Activated naive CD4-positive, alpha-beta T cell treated with anti-CD3 and anti-CD28 coated beads for 36 hours (primary cell): Measurements from ENCODE around the gene XRCC4. TPM values are rescaled to one million over a fixed set of nuclear protein-coding genes. Genes with fewer than 3 reads are reported as not detected.

Experiments
- CTCF ChIA-PET: fragments of 350-600 bp; sonication (Branson Sonifier 250); formaldehyde crosslinking; loops from one replicate; lab custom pipeline; 2021; ENCODE audit warnings: antibody characterized with exemption; lab: Charles Lee
- DNase-seq: peaks from one replicate; pipeline ENCODE4 v3.0.0-alpha.2; 2020
- H3K27ac Mint-ChIP-seq: one replicate; pipeline ENCODE4 v1.8.0; 2021; ENCODE audit warnings: mild to moderate bottlenecking, mixed read lengths
- H3K27me3 Mint-ChIP-seq: one replicate; pipeline ENCODE4 v1.8.0; 2021; ENCODE audit warnings: low read depth, mixed read lengths
- H3K36me3 Mint-ChIP-seq: one replicate; pipeline ENCODE4 v1.8.0; 2021; ENCODE audit warnings: low read depth, mixed read lengths
- H3K4me1 Mint-ChIP-seq: one replicate; pipeline ENCODE4 v1.8.0; 2021; ENCODE audit warnings: low read depth, mixed read lengths
- H3K4me3 Mint-ChIP-seq: one replicate; pipeline ENCODE4 v1.8.0; 2021; ENCODE audit warnings: mild to moderate bottlenecking, moderate library complexity, mixed read lengths
- H3K9me3 Mint-ChIP-seq: one replicate; pipeline ENCODE4 v1.8.0; 2021; ENCODE audit warnings: mixed read lengths
- intact Hi-C: fragments of 100-400 bp; cut with micrococcal nuclease; formaldehyde crosslinking; loops from one replicate; pipeline ENCODE4 v1.15.1; 2023
- total RNA-seq, 2 experiments: library from RNA; stranded (reverse); gene quantifications; one replicate each; pipeline ENCODE4 v1.2.3, GENCODE V29; 2021

The XRCC4 gene
- total RNA-seq, 2 experiments from 2014 or later: 12.1 to 12.8 TPM

DNA sequence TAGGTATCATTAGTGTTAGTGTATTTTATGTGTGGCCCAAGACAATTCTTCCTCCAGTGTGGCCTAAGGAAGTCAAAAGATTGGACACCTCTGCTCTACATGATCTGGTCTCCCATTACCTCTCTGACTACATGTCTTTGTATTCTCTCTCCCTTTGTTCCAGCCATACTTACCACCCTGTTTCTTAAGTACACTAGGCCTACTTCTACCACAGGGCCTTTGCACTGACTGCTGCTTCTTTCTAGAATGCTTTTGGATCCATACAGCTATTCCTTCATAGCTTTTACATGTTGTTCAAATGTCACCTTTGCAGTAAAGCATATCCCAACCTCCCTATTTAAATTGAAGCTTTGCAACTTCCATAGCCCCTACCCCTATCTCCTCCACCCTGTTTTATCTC lies 5.4 kb downstream of the XRCC4 start:
- no peak overlapping the region for H3K27ac Mint-ChIP-seq
- H3K9me3 Mint-ChIP-seq: no peaks in the 10 kb centered on the region
- H3K4me3 Mint-ChIP-seq: no peak overlapping the region
- intact Hi-C loops: no loop called here
- no peaks in the 10 kb centered on the region for H3K27me3 Mint-ChIP-seq
- no peak for DNase-seq
- CTCF ChIA-PET: no interaction called here
- H3K36me3 Mint-ChIP-seq: peaks cover 2% of the 10 kb centered on the region
- peaks cover 8% of the 10 kb centered on the region for H3K4me1 Mint-ChIP-seq

DNA sequence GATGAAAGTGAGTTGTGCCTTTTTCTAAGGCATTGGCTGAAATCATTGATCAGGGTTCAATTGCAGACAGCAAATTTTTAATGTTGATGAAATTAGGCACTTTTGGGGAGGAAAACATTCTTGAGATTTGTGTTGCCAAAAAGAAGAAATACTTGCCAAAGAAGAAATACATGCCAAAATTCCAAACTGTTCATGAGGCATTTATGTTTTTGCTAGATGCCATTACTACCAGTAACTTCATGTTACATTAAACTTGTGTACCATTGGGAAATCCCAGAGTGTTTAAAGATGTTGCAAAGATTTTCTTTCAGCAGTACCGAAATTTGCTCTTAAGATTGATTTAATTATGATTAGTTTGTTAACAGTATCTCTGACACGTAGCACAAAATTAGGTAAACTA lies 7.0 kb downstream of the XRCC4 start:
- CTCF ChIA-PET: no interaction called here
- H3K9me3 Mint-ChIP-seq: no peaks in the 10 kb centered on the region

DNA sequence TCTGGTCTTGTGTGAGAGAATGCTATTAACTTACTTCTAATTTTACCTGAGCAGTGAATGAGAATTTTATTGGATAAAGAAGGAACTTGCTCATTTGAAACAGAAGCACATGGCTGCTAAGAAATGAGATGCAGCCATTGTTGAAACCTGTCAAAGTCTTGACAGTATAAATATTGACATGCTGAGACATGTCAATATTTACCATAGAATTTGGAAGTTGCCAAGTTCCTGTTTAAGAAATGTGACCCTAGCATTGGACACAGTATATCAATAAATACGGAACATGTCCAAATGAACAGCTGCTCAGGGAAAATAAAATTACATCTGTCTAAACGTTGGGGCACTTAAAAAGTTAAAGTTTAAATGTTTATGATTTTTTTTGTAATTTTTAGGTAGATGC lies 7.8 kb downstream of the XRCC4 start:
- intact Hi-C loops: no loop called here
- CTCF ChIA-PET: no interaction called here
- H3K36me3 Mint-ChIP-seq: peaks cover 2% of the 10 kb centered on the region

More for the DNA sequence above, 7.0 kb downstream of the XRCC4 start:
- H3K4me1 Mint-ChIP-seq: no peaks in the 10 kb centered on the region
- intact Hi-C loops: no loop called here
- no peak overlapping the region for H3K27ac Mint-ChIP-seq
- H3K27me3 Mint-ChIP-seq: no peaks in the 10 kb centered on the region
- peaks cover 2% of the 10 kb centered on the region for H3K36me3 Mint-ChIP-seq
- H3K4me3 Mint-ChIP-seq: no peak overlapping the region
- no peak for DNase-seq

DNA sequence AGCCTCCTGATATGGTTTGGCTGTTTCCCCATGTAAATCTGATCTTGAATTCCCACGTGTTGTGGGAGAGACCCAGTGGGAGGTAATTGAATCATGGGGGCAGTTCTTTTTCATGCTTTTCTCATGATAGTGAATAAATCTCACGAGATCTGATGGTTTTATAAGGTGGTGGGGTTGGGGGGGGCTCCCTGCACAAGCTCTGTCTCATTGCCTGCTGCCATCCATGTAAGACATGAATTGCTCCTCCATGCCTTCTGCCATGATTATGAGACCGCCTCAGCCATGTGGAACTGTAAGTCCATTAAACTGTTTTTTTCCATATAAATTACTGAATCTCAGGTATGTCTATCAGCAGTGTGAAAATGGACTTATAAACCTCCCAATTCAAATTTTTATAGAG lies 12.8 kb downstream of the XRCC4 start:
- peaks cover 18% of the 10 kb centered on the region for H3K9me3 Mint-ChIP-seq
- peaks cover 9% of the 10 kb centered on the region for H3K36me3 Mint-ChIP-seq
- CTCF ChIA-PET: interaction anchor here (0.6 kb wide), 2 partner anchors 136 to 299 kb away, joined by 3 read pairs; no protein-coding TSS in a partner anchor
- no peak for DNase-seq
- no peaks in the 10 kb centered on the region for H3K27me3 Mint-ChIP-seq
- H3K4me3 Mint-ChIP-seq: no peak overlapping the region
- intact Hi-C loops: no loop called here
- H3K27ac Mint-ChIP-seq: no peak overlapping the region
- peaks cover 21% of the 10 kb centered on the region for H3K4me1 Mint-ChIP-seq

More for the DNA sequence above, 7.8 kb downstream of the XRCC4 start:
- H3K27me3 Mint-ChIP-seq: no peaks in the 10 kb centered on the region
- H3K27ac Mint-ChIP-seq: no peak overlapping the region
- no peaks in the 10 kb centered on the region for H3K4me1 Mint-ChIP-seq
- no peak overlapping the region for H3K4me3 Mint-ChIP-seq
- no peaks in the 10 kb centered on the region for H3K9me3 Mint-ChIP-seq
- DNase-seq: no peak

DNA sequence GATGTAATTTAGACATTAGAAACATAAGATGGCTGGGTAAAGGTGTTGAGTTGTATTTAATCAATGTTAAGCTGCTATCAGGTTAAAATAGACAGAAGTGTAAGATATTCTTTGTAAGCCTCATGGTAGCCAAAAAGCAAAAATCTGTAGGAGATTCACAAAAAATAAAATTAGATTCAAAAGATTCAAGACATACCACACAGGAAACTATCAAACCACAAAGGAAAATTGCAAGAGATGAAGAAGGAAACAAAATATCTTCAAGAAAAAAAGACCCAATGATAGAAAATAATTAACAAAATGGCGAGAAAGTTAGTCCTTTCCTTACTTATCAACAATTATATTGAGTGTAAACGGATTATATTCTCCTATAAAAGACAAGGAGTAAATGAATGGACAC lies 15.3 kb downstream of the XRCC4 start:
- Mint-ChIP-seq H3K27ac (no peak overlapping the region), H3K9me3 (peaks cover 21% of the 10 kb centered on the region), H3K4me1 (peaks cover 26% of the 10 kb centered on the region), H3K36me3 (peaks cover 14% of the 10 kb centered on the region), H3K4me3 (no peak overlapping the region), H3K27me3 (no peaks in the 10 kb centered on the region)
- DNase-seq: no peak
- CTCF ChIA-PET: no interaction called here
- intact Hi-C loops: no loop called here

DNA sequence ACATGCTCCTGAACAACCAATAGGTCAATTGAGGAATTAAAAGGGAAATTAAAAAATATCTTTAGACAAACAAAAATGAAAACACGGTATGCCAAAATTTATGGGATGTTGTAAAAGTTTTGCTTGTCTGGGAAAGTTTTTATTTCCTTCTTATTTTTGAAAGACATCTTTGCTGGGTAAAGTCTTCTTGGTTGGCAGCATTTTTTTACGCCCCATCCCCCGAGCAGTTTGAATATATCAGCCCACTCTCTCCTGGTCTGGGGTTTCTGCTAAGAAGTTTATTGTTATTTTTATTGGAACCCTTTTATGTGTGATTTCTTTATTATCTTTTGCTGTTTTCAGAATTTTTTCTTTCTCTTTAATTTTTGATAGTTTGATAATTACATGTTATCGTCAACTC lies 16.3 kb downstream of the XRCC4 start:
- intact Hi-C loops: no loop called here
- CTCF ChIA-PET: no interaction called here

DNA sequence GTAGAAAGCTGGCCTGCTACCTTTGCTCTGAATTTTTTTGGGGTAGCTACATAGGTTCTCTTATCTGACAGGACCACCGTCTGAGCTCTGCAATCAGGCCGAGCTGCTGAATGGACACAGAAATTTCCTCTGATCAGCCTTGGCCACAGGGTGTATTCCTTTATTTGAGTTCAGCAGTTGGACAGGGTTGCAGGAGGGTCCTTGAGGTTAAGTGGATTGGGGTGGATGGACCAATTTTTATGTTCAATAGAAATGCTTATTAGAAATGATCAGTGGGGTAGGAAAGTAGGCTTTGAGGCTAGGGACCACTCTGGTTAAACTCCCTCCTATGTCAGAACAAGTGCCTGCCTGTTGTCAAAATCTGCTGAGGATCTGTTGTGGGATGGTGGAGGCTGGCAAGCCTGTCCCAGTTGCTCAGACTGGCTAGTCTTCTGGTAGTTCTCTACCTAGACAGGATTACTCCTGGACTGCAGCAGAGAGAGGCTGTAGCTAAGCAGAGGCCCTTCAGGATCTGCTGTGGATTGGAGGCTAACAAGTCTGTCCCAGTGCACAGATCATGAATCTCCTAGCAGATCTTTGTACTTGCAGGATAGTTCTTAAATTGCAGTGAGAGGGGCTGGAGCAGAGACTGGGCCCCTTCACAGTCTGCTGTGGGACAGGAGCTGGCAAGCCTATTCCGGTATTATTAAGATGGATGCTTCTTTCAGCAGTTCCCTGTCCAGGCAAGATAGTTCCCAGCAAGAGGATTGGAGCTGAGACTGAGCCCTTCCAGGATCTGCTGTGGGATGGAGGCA lies 18.0 kb downstream of the XRCC4 start:
- no peak for DNase-seq
- Mint-ChIP-seq H3K9me3 (peaks cover 19% of the 10 kb centered on the region), H3K27me3 (no peaks in the 10 kb centered on the region), H3K27ac (no peak overlapping the region), H3K4me1 (peaks cover 26% of the 10 kb centered on the region), H3K4me3 (no peak overlapping the region), H3K36me3 (peaks cover 14% of the 10 kb centered on the region)
- intact Hi-C loops: no loop called here
- CTCF ChIA-PET: interaction anchor here (0.7 kb wide), 2 partner anchors 27 to 784 kb away, joined by 3 to 4 read pairs; no protein-coding TSS in a partner anchor

More for the DNA sequence above, 16.3 kb downstream of the XRCC4 start:
- Mint-ChIP-seq H3K4me3 (no peak overlapping the region), H3K27ac (no peak overlapping the region), H3K27me3 (no peaks in the 10 kb centered on the region), H3K9me3 (peaks cover 21% of the 10 kb centered on the region), H3K4me1 (peaks cover 26% of the 10 kb centered on the region), H3K36me3 (peaks cover 14% of the 10 kb centered on the region)
- no peak for DNase-seq

DNA sequence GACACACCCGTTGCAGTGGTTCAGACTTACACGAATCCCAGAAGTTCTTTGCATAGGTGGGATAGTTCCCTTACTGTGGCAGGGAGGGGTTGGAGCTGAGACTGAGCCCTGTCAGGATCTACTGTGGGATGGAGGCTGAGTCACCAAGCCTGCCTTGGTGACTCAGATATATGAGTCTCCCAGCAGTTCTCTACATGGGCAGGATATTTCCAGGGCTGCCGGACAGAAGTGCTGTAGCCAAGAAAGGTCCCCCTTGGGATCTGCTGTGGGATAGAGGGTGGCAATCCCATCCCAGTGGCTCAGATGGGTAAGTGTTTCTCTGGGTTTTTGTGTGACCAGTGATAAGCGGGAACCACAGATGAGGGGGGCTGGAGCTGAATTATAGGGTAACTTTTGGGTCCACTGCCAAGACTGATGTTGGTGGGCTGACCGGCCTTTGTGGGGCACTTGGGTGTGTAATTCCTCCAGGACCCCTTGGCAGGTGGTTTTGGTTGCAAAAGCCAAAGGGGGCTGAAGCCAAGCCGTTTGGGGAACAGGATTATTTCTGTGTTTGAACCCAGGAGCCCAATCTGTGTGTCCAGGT lies 18.7 kb downstream of the XRCC4 start:
- DNase-seq: no peak
- Mint-ChIP-seq H3K4me3 (no peak overlapping the region), H3K36me3 (peaks cover 14% of the 10 kb centered on the region), H3K4me1 (peaks cover 26% of the 10 kb centered on the region), H3K27me3 (no peaks in the 10 kb centered on the region), H3K27ac (no peak overlapping the region), H3K9me3 (peaks cover 16% of the 10 kb centered on the region)
- CTCF ChIA-PET: no interaction called here
- intact Hi-C loops: no loop called here

DNA sequence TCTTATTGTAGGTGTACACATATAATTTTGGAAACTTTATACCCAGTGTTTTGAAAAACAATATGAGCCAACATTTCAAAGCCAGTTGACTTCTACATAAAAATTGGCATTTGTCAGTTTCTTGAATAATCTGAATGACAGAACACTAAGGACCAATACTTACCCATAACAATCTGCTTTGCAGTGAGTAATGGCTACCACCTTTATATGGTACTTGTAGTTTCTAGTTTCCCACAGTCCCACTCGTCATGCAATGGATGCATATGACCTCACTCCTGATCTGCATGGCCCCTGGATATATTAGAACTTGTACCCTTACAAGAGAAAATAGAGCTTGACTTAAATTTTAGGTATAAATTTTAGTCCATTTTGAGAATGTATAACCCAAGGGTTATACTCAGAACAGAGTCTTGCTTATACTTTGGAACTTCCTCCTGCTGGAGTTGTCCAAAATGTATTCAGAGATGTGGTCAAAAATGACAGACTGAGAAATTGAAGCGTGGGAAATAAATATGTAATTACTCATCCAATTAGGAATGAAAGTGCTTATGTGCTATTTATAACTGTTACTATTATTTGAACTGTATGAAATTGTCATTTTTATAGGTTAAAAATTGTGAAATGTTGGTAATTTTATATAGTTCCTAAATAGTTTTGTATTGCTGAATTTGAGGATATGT lies 19.5 kb downstream of the XRCC4 start:
- Mint-ChIP-seq H3K9me3 (peaks cover 16% of the 10 kb centered on the region), H3K27me3 (no peaks in the 10 kb centered on the region), H3K36me3 (peaks cover 14% of the 10 kb centered on the region), H3K27ac (no peak overlapping the region), H3K4me1 (peaks cover 18% of the 10 kb centered on the region), H3K4me3 (no peak overlapping the region)
- DNase-seq: no peak
- intact Hi-C loops: no loop called here
- CTCF ChIA-PET: no interaction called here

DNA sequence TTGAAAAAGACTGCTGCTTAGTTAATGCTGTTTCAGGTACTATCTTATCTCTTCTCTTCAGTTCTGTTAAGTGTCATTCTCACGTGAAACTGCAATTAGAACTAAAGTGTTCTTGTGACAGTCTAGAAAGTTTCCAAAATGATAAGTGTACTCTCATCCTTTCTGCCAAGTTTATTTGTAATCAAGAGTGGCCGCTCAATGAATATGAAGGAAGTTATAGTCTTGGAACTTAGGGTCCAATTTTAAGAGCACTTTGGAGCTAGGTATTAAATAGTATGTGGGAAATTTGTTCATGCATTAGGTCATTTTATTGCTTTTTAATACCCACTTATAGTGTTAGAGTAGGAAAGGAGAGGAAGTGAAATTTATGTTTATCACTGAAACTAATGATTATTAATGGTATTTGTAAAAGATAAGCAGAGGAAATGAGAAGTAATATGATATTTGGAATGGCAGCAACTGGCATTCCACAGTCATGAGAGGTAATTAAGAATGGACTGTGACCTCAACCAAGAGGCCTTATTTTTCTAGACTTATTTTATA lies 20.4 kb downstream of the XRCC4 start:
- H3K9me3 Mint-ChIP-seq: peaks cover 14% of the 10 kb centered on the region
- CTCF ChIA-PET: no interaction called here
- no peak for DNase-seq
- intact Hi-C loops: no loop called here
- no peak overlapping the region for H3K4me3 Mint-ChIP-seq
- H3K36me3 Mint-ChIP-seq: peaks cover 16% of the 10 kb centered on the region
- peaks cover 11% of the 10 kb centered on the region for H3K4me1 Mint-ChIP-seq
- no peak overlapping the region for H3K27ac Mint-ChIP-seq
- H3K27me3 Mint-ChIP-seq: no peaks in the 10 kb centered on the region

DNA sequence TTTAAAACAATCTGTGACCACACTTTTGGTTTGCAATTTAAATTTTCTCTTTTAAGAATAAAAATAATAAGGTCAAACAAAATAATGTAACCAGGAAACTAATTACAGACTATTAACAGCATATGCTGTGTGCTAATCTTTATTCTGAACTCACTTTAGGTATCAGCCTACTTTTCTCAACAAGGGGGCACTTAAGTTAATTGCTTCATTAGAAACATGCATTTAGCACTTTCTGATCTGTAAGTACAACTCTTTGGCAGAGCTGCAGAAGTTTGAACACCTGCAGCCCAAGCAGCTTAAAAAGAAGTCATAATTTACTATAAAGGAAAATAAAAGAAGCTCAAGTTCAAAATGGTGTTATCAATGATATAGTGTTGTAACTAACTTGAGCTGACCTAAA lies 21.7 kb downstream of the XRCC4 start:
- Mint-ChIP-seq H3K36me3 (peaks cover 9% of the 10 kb centered on the region), H3K4me3 (no peak overlapping the region), H3K9me3 (peaks cover 4% of the 10 kb centered on the region), H3K4me1 (peaks cover 8% of the 10 kb centered on the region), H3K27me3 (no peaks in the 10 kb centered on the region), H3K27ac (no peak overlapping the region)
- CTCF ChIA-PET: no interaction called here
- intact Hi-C loops: no loop called here
- no peak for DNase-seq

DNA sequence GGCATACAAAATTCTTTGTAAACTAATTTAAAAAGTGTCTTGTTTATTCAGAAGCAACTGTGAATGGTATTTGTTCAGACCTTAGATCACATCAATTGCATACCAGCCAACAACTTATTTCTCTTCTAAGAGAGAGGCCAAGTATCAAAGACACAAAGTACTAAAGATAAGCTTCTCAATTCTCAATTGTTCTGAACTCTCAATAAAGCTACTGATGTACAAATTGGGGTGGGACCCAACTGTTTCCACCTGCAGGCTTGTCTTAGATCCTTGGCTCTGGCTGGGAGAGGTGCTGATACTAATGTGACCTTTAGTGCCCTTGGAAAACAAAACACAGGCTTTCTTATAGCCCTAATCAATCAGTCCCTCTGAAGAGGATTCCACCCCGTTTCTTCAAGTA lies 22.1 kb downstream of the XRCC4 start:
- DNase-seq: no peak
- Mint-ChIP-seq H3K4me1 (peaks cover 8% of the 10 kb centered on the region), H3K27me3 (no peaks in the 10 kb centered on the region), H3K36me3 (peaks cover 9% of the 10 kb centered on the region), H3K4me3 (no peak overlapping the region), H3K27ac (no peak overlapping the region), H3K9me3 (peaks cover 2% of the 10 kb centered on the region)
- CTCF ChIA-PET: no interaction called here
- intact Hi-C loops: no loop called here
